ENCODE data around the gene OR2A12. TPM values are rescaled to one million over a fixed set of nuclear protein-coding genes. Genes with fewer than 3 reads are reported as not detected.

OR2A12 gene
- total RNA-seq, 1 experiment from 2014 or later: not detected

Other genes with a start within 250 kb of the OR2A12 start
- 24.0 and 28.7 TPM in 2 replicates for gene TCAF1, start 184.1 kb upstream of the OR2A12 start, total RNA-seq (2014; rRNA removed; shearing (Covaris generic); ENCODE audit: low replicate concordance)
- gene OR2F2, start 151.0 kb upstream of the OR2A12 start, total RNA-seq (2014; rRNA removed; shearing (Covaris generic); ENCODE audit: low replicate concordance): not detected in 2 replicates
- not detected in 2 replicates for gene OR2F1, start 131.4 kb upstream of the OR2A12 start, total RNA-seq (2014; rRNA removed; shearing (Covaris generic); ENCODE audit: low replicate concordance)
- gene OR6B1, start 86.0 kb upstream of the OR2A12 start, total RNA-seq (2014; rRNA removed; shearing (Covaris generic); ENCODE audit: low replicate concordance): not detected in 2 replicates
- gene OR2A5, start 37.3 kb upstream of the OR2A12 start, total RNA-seq (2014; rRNA removed; shearing (Covaris generic); ENCODE audit: low replicate concordance): not detected in 2 replicates
- gene OR2A25, start 16.5 kb upstream of the OR2A12 start, total RNA-seq (2014; rRNA removed; shearing (Covaris generic); ENCODE audit: low replicate concordance): not detected in 2 replicates
- gene OR2A2, start 23.3 kb downstream of the OR2A12 start, total RNA-seq (2014; rRNA removed; shearing (Covaris generic); ENCODE audit: low replicate concordance): not detected in 2 replicates
- gene OR2A14, start 36.9 kb downstream of the OR2A12 start, total RNA-seq (2014; rRNA removed; shearing (Covaris generic); ENCODE audit: low replicate concordance): not detected in 2 replicates
- gene CTAGE4, start 97.2 kb downstream of the OR2A12 start, total RNA-seq (2014; rRNA removed; shearing (Covaris generic); ENCODE audit: low replicate concordance): 0.84 and 1.3 TPM in 2 replicates
- 3.1 and 4.8 TPM in 2 replicates for gene ARHGEF35, start 109.6 kb downstream of the OR2A12 start, total RNA-seq (2014; rRNA removed; shearing (Covaris generic); ENCODE audit: low replicate concordance)
- not detected in 2 replicates for gene OR2A42, start 153.3 kb downstream of the OR2A12 start, total RNA-seq (2014; rRNA removed; shearing (Covaris generic); ENCODE audit: low replicate concordance)
- 0.47 TPM in 1 of 2 replicates, not detected in the other for gene OR2A7, start 178.5 kb downstream of the OR2A12 start, total RNA-seq (2014; rRNA removed; shearing (Covaris generic); ENCODE audit: low replicate concordance)
- 1.3 TPM in 1 of 2 replicates, not detected in the other for gene CTAGE8, start 183.0 kb downstream of the OR2A12 start, total RNA-seq (2014; rRNA removed; shearing (Covaris generic); ENCODE audit: low replicate concordance)
- gene OR2A1, start 226.1 kb downstream of the OR2A12 start, total RNA-seq (2014; rRNA removed; shearing (Covaris generic); ENCODE audit: low replicate concordance): not detected in 2 replicates